IMR-90 (cell line): ENCODE data around the gene PAM16. TPM values are rescaled to one million over a fixed set of nuclear protein-coding genes. Genes with fewer than 3 reads are reported as not detected.
A peak's percentile ranks its signal among the peaks of the same experiment; 100 is the strongest.

ENCODE experiments used
- ATAC-seq: fragments of 200-7000 bp; cut with Tn5 transposase; 2 replicates; pipeline ENCODE4 v1.9.1; 2020; ENCODE audit warnings: low read depth, mild to moderate bottlenecking, moderate library complexity
- BruUV-seq: library from RNA; stranded (reverse); fragments of 400-500 nt; replicated peaks from 2 replicates; lab custom pipeline; 2021; lab: Mats Ljungman, UMichigan
- CTCF ChIA-PET: fragments of 300-600 bp; formaldehyde crosslinking; extraction: SDS; loops from one replicate; lab custom pipeline; 2021; ENCODE audit warnings: antibody characterized with exemption; lab: Yijun Ruan, JAX
- POLR2A ChIA-PET: fragments of 300-600 bp; sonication (Branson Sonifier 250); formaldehyde crosslinking; loops from one replicate; lab custom pipeline; 2022; ENCODE audit warnings: antibody characterized with exemption; ENCODE audit not compliant: unreplicated experiment; lab: Charles Lee
- DNase-seq: peaks from one replicate; pipeline ENCODE4 v3.0.0; 2013
- H2AFZ ChIP-seq: replicated peaks from 2 replicates; pipeline ENCODE3; 2013; ENCODE audit warnings: low read length, mild to moderate bottlenecking; ENCODE audit not compliant: poor library complexity
- H2AK5ac ChIP-seq: 2 replicates; pipeline ENCODE4 v1.6.1; 2013; ENCODE audit warnings: low read depth, low read length, inconsistent platforms
- H2AK9ac ChIP-seq: replicated peaks from 2 replicates; pipeline ENCODE3; 2013; ENCODE audit warnings: mild to moderate bottlenecking, low read depth, low read length, moderate library complexity; ENCODE audit not compliant: poor library complexity
- H2BK120ac ChIP-seq: 2 replicates; pipeline ENCODE4 v1.6.1; 2013; ENCODE audit warnings: low read depth, low read length, inconsistent platforms
- H2BK15ac ChIP-seq: 3 replicates; pipeline ENCODE4 v1.6.1; 2013; ENCODE audit warnings: low read depth, low read length, inconsistent platforms
- H2BK20ac ChIP-seq: 2 replicates; pipeline ENCODE4 v1.6.1; 2013; ENCODE audit warnings: low read depth, mild to moderate bottlenecking, inconsistent platforms, low read length, moderate library complexity
- H2BK5ac ChIP-seq: 2 replicates; pipeline ENCODE4 v1.6.1; 2013; ENCODE audit warnings: mild to moderate bottlenecking, low read depth, low read length, inconsistent platforms; ENCODE audit not compliant: poor library complexity, severe bottlenecking
- H3K14ac ChIP-seq: replicated peaks from 2 replicates; pipeline ENCODE4 v1.6.1; 2013; ENCODE audit warnings: low read depth, low read length, inconsistent platforms
- H3K18ac ChIP-seq: 2 replicates; pipeline ENCODE4 v1.6.1; 2013; ENCODE audit warnings: low read depth, low read length, control low read depth
- H3K23ac ChIP-seq: 2 replicates; pipeline ENCODE4 v1.6.1; 2013; ENCODE audit warnings: low read depth, low read length, inconsistent platforms
- H3K27ac ChIP-seq: 2 replicates; pipeline ENCODE4 v1.5.1; 2013; ENCODE audit warnings: mild to moderate bottlenecking, control low read depth, low read length; ENCODE audit not compliant: insufficient read depth
- H3K27me3 ChIP-seq: 2 replicates; pipeline ENCODE4 v1.6.1; 2013; ENCODE audit warnings: low read length; ENCODE audit not compliant: control insufficient read depth, insufficient read depth
- H3K36me3 ChIP-seq: 2 replicates; pipeline ENCODE4 v1.6.1; 2013; ENCODE audit warnings: low read length, mixed read lengths; ENCODE audit not compliant: control insufficient read depth, insufficient read depth
- H3K4ac ChIP-seq: 2 replicates; pipeline ENCODE4 v1.6.1; 2013; ENCODE audit warnings: low read depth, low read length, inconsistent platforms
- H3K4me1 ChIP-seq: 2 replicates; pipeline ENCODE4 v1.6.1; 2013; ENCODE audit warnings: low read length, mixed read lengths; ENCODE audit not compliant: control insufficient read depth, insufficient read depth
- H3K4me2 ChIP-seq: 2 replicates; pipeline ENCODE4 v1.6.1; 2013; ENCODE audit warnings: low read depth, mild to moderate bottlenecking, control low read depth, low read length, moderate library complexity
- H3K4me3 ChIP-seq: 2 replicates; pipeline ENCODE4 v1.5.1; 2013; ENCODE audit warnings: low read depth, mild to moderate bottlenecking, control low read depth, low read length, moderate library complexity; ENCODE audit not compliant: insufficient read depth
- H3K56ac ChIP-seq: 2 replicates; pipeline ENCODE4 v1.6.1; 2013; ENCODE audit warnings: low read length, inconsistent platforms; ENCODE audit not compliant: insufficient read depth; ENCODE audit errors: extremely low read depth
- H3K79me1 ChIP-seq, 2 experiments: 2 replicates each; pipeline ENCODE4 v1.6.1; 2013; ENCODE audit warnings: low read length in 2 of 2, inconsistent platforms in 1 of 2, low read depth in 1 of 2
- H3K9ac ChIP-seq: 2 replicates; pipeline ENCODE4 v1.6.1; 2013; ENCODE audit warnings: low read depth, low read length, control low read depth
- H3K9me1 ChIP-seq: 2 replicates; pipeline ENCODE4 v1.6.1; 2013; ENCODE audit warnings: low read length, inconsistent platforms; ENCODE audit not compliant: insufficient read depth
- H3K9me3 ChIP-seq: 2 replicates; pipeline ENCODE4 v1.6.1; 2013; ENCODE audit warnings: low read length; ENCODE audit not compliant: control insufficient read depth, insufficient read depth
- H4K20me1 ChIP-seq: 2 replicates; pipeline ENCODE4 v1.6.1; 2013; ENCODE audit warnings: low read length, inconsistent platforms; ENCODE audit not compliant: insufficient read depth
- H4K5ac ChIP-seq: 2 replicates; pipeline ENCODE4 v1.6.1; 2013; ENCODE audit warnings: mild to moderate bottlenecking, low read depth, low read length, control low read depth
- H4K8ac ChIP-seq, 2 experiments: 2 replicates each; pipeline ENCODE4 v1.6.1; 2013; ENCODE audit warnings: low read depth in 2 of 2, low read length in 2 of 2, control low read depth in 1 of 2, inconsistent platforms in 1 of 2
- H4K91ac ChIP-seq: 2 replicates; pipeline ENCODE4 v1.6.1; 2013; ENCODE audit warnings: low read depth, low read length, inconsistent platforms; ENCODE audit not compliant: insufficient read depth
- CHD1 ChIP-seq: IDR thresholded peaks from 2 replicates; pipeline ENCODE4 v1.6.1; 2012; ENCODE audit warnings: low read depth, low read length, improper control_type of control experiment
- FOS ChIP-seq: fragments of 150-350 bp; IDR thresholded peaks from 2 replicates; pipeline ENCODE4 v1.6.1; 2016; ENCODE audit warnings: low read depth, low read length
- RAD21 ChIP-seq: IDR thresholded peaks from 2 replicates; pipeline ENCODE4 v1.6.1; 2012; ENCODE audit warnings: low read length, improper control_type of control experiment
- SMC3 ChIP-seq: fragments of 150-350 bp; IDR thresholded peaks from 2 replicates; pipeline ENCODE4 v1.6.1; 2016; ENCODE audit warnings: low read depth, mild to moderate bottlenecking, antibody characterized with exemption, low read length, moderate library complexity
- WGBS, 2 experiments: methylation state at CpG; one replicate each; pipeline versions ENCODE4 v1.1.5 to v1.1.7; 2013; ENCODE audit warnings: missing lambda C conversion rate in 2 of 2; ENCODE audit not compliant: insufficient read length in 1 of 2; ENCODE audit errors: extremely low coverage in 2 of 2; 5-methylcytosine and 5-hydroxymethylcytosine counted together
- dilution Hi-C: fragments of 300-500 bp; cut with HindIII; formaldehyde crosslinking; loops from one replicate; pipeline ENCODE4 v1.14.3; 2018; ENCODE audit warnings: low sequenced_read_pairs; ENCODE audit not compliant: unreplicated experiment
- in situ Hi-C: fragments of 300-500 bp; cut with MboI; formaldehyde crosslinking; loops from 3 replicates; pipeline ENCODE4 v1.14.3; 2019; ENCODE audit warnings: low sequenced_read_pairs, inconsistent platforms, mixed read lengths
- intact Hi-C: fragments of 100-400 bp; cut with micrococcal nuclease; formaldehyde crosslinking; loops from 2 replicates; pipeline ENCODE4 v1.10.0; 2022
- polyA plus RNA-seq, 3 experiments: library from polyadenylated mRNA; depleted of rRNA; stranded (reverse); fragments of >200 nt; gene quantifications; 2 replicates each; pipeline ENCODE4 v1.2.3, GENCODE V29; 2012; ENCODE audit warnings: low replicate concordance in 1 of 3
- total RNA-seq: library from RNA; depleted of rRNA; stranded (reverse); fragments of >200 nt; gene quantifications from 2 replicates; pipeline ENCODE4 v1.2.3, GENCODE V29; 2012

Gene PAM16
- total and polyA plus RNA-seq, 2 of the 4 experiments (the other 2 are of a cell fraction) = 17.9 to 48.4 TPM

GRCh38 chr16:4384509-4384942, 33.4 kb upstream of the PAM16 start:
- ChIA-PET POLR2A (no interaction called here), CTCF (interaction anchor here (0.6 kb wide), 1 partner anchor 53 kb away, joined by 3 read pairs; no protein-coding TSS in a partner anchor)
- no CpG with 5 or more reads among the region's 20 CpGs for WGBS, 2 experiments
- peaks cover 35% of the 10 kb centered on the region for H3K36me3 ChIP-seq
- intact Hi-C loops = no loop called here
- peaks cover 0 to 83% of the 10 kb centered on the region in 2 experiments; a peak in 2 of 4 replicates for H3K79me1 ChIP-seq
- H3K9me3 ChIP-seq = no peaks in the 10 kb centered on the region
- DNase-seq (peak; percentile 43), ATAC-seq (peak; percentile 3; the same call in 1 of the 2 replicates)
- H3K27ac ChIP-seq = no peak overlapping the region; the same call in 1 of the 2 replicates
- H4K5ac ChIP-seq = no peak overlapping the region
- H2AFZ ChIP-seq = no peak overlapping the region
- H3K27me3 ChIP-seq = no peaks in the 10 kb centered on the region
- no peak overlapping the region for H4K8ac ChIP-seq
- H2AK5ac ChIP-seq = no peak overlapping the region
- peak overlapping the region; percentile 14 for H2BK5ac ChIP-seq
- peaks cover 31% of the 10 kb centered on the region for H3K4me1 ChIP-seq
- no peak overlapping the region for H2BK120ac ChIP-seq
- H2BK20ac ChIP-seq = no peak overlapping the region
- dilution Hi-C loops = no loop called here
- no peak overlapping the region for H4K91ac ChIP-seq
- H3K4me2 ChIP-seq = no peak overlapping the region
- no peak overlapping the region for H2BK15ac ChIP-seq
- H3K14ac ChIP-seq = no peak overlapping the region
- no TSS peak for BruUV-seq
- H2AK9ac ChIP-seq = no peak overlapping the region
- H3K4ac ChIP-seq = no peak overlapping the region
- no peak overlapping the region for H3K56ac ChIP-seq
- in situ Hi-C loops = no loop called here
- H3K18ac ChIP-seq = no peak overlapping the region
- no peak overlapping the region for H3K23ac ChIP-seq
- no peak for TF ChIP-seq SMC3
- no peak for TF ChIP-seq FOS
- no peak for TF ChIP-seq CHD1
- TF ChIP-seq RAD21 = no peak
- peaks cover 76% of the 10 kb centered on the region for H4K20me1 ChIP-seq
- H3K9ac ChIP-seq = no peak overlapping the region
- H3K9me1 ChIP-seq = peaks cover 22% of the 10 kb centered on the region
- no peak overlapping the region for H3K4me3 ChIP-seq
